ENCODE data around the gene NMNAT2.

The NMNAT2 gene

GRCh38 chr1:183291802-183292514 lies 126.2 kb downstream of the NMNAT2 start:
- no peak for TF ChIP-seq CTCF (IDR thresholded peaks at IDR 0.05; ENCODE audit: insufficient read depth, low read depth, low read length, missing control alignments)
- no peak for DNase-seq (ENCODE audit: low read depth)

GRCh38 chr1:183291216-183291762 lies 126.9 kb downstream of the NMNAT2 start:
- no peak for TF ChIP-seq CTCF (IDR thresholded peaks at IDR 0.05; ENCODE audit: insufficient read depth, low read depth, low read length, missing control alignments)
- H3K4me3 ChIP-seq (ENCODE audit: low read length), result no peak overlapping the region
- DNase-seq (ENCODE audit: low read depth), result no peak

More at GRCh38 chr1:183291802-183292514, 126.2 kb downstream of the NMNAT2 start:
- H3K4me3 ChIP-seq (ENCODE audit: low read length), result no peak overlapping the region

- no peak for TF ChIP-seq CTCF (IDR thresholded peaks at IDR 0.05; ENCODE audit: insufficient read depth, low read depth, low read length, missing control alignments)
- H3K4me3 ChIP-seq (ENCODE audit: low read length), result no peak overlapping the region
- no peak for DNase-seq (ENCODE audit: low read depth)
Measured at GRCh38 chr1:183290628-183291027, 127.6 kb downstream of the NMNAT2 start.

GRCh38 chr1:183289051-183289496 lies 129.1 kb downstream of the NMNAT2 start:
- TF ChIP-seq CTCF (IDR thresholded peaks at IDR 0.05; ENCODE audit: insufficient read depth, low read depth, low read length, missing control alignments), result no peak
- H3K4me3 ChIP-seq (ENCODE audit: low read length), result no peak overlapping the region
- DNase-seq (ENCODE audit: low read depth), result no peak

- H3K4me3 ChIP-seq (ENCODE audit: low read length), result no peak overlapping the region
- TF ChIP-seq CTCF (IDR thresholded peaks at IDR 0.05; ENCODE audit: insufficient read depth, low read depth, low read length, missing control alignments), result no peak
- DNase-seq (ENCODE audit: low read depth), result no peak
Measured at GRCh38 chr1:183288583-183288982, 129.6 kb downstream of the NMNAT2 start.

GRCh38 chr1:183287191-183287675 lies 130.9 kb downstream of the NMNAT2 start:
- DNase-seq (ENCODE audit: low read depth), result no peak
- H3K4me3 ChIP-seq (ENCODE audit: low read length), result no peak overlapping the region
- TF ChIP-seq CTCF (IDR thresholded peaks at IDR 0.05; ENCODE audit: insufficient read depth, low read depth, low read length, missing control alignments), result no peak

Measured in epithelial cell of esophagus (primary cell).